ENCODE measurements around the gene SH2D3C. TPM values are rescaled to one million over a fixed set of nuclear protein-coding genes. Genes with fewer than 3 reads are reported as not detected.

Gene SH2D3C
- total and polyA plus RNA-seq, 4 donors: 34.5 to 51.5 (median 42.0) TPM

GRCh38 chr9:127825319-127826051 is 47.0 kb upstream of the SH2D3C start:
- ATAC-seq (ENCODE audit: insufficient read depth, low FRiP score) (no peak), DNase-seq (peak; percentile 21 to 64 (median 42))
- peaks cover 0 to 40% (median 11%) of the 10 kb centered on the region in 5 donors for H3K4me1 ChIP-seq (ENCODE audit: control insufficient read depth in 5 of 5, insufficient read depth in 5 of 5, low read length in 5 of 5)
- no peak overlapping the region for H3K9ac ChIP-seq (ENCODE audit: insufficient read depth in 1 of 2, low read length in 2 of 2)
- no peaks in the 10 kb centered on the region for H3K9me3 ChIP-seq (ENCODE audit: control insufficient read depth in 4 of 4, insufficient read depth in 3 of 4, low read length in 3 of 4)
- no peak overlapping the region for H3K4me3 ChIP-seq
- TF ChIP-seq CTCF (IDR thresholded peaks at IDR 0.05; ENCODE audit: control extremely low read depth, extremely low read depth): no peak
- peak overlapping the region in 1 of 2 donors; percentile 15 for H3K27ac ChIP-seq (ENCODE audit: low read depth in 1 of 2, low read length in 1 of 2)
- 58 to 69% methylated on average over 39 to 42 of the region's 42 CpGs for WGBS, 2 donors
- H3K36me3 ChIP-seq (ENCODE audit: control insufficient read depth in 4 of 4, insufficient read depth in 4 of 4, low read length in 4 of 4): peaks cover 0 to 36% (median 9%) of the 10 kb centered on the region in 4 donors
- H3K27me3 ChIP-seq (ENCODE audit: control insufficient read depth in 3 of 3, insufficient read depth in 3 of 3, low read length in 2 of 3): no peaks in the 10 kb centered on the region

- no peak overlapping the region for H3K4me3 ChIP-seq
- no peaks in the 10 kb centered on the region for H3K27me3 ChIP-seq (ENCODE audit: control insufficient read depth in 3 of 3, insufficient read depth in 3 of 3, low read length in 2 of 3)
- H3K9ac ChIP-seq (ENCODE audit: insufficient read depth in 1 of 2, low read length in 2 of 2): no peak overlapping the region
- no peaks in the 10 kb centered on the region for H3K9me3 ChIP-seq (ENCODE audit: control insufficient read depth in 4 of 4, insufficient read depth in 3 of 4, low read length in 3 of 4)
- no peak for TF ChIP-seq CTCF (IDR thresholded peaks at IDR 0.05; ENCODE audit: control extremely low read depth, extremely low read depth)
- peaks cover 0 to 16% (median 2%) of the 10 kb centered on the region in 5 donors for H3K4me1 ChIP-seq (ENCODE audit: control insufficient read depth in 5 of 5, insufficient read depth in 5 of 5, low read length in 5 of 5)
- H3K36me3 ChIP-seq (ENCODE audit: control insufficient read depth in 4 of 4, insufficient read depth in 4 of 4, low read length in 4 of 4): peaks cover 11 to 56% (median 16%) of the 10 kb centered on the region in 4 donors
- 89 to 92% methylated on average over 4 of the region's 4 CpGs for WGBS, 2 donors
- ATAC-seq (ENCODE audit: insufficient read depth, low FRiP score) (no peak), DNase-seq (no peak)
- no peak overlapping the region for H3K27ac ChIP-seq (ENCODE audit: low read depth in 1 of 2, low read length in 1 of 2)
Measured at GRCh38 chr9:127822108-127822507, 43.6 kb upstream of the SH2D3C start.

- no peak for TF ChIP-seq CTCF (IDR thresholded peaks at IDR 0.05; ENCODE audit: control extremely low read depth, extremely low read depth)
- DNase-seq (no peak), ATAC-seq (ENCODE audit: insufficient read depth, low FRiP score) (no peak)
- Histone ChIP-seq H3K9me3 (ENCODE audit: control insufficient read depth in 4 of 4, insufficient read depth in 3 of 4, low read length in 3 of 4) (no peaks in the 10 kb centered on the region), H3K36me3 (ENCODE audit: control insufficient read depth in 4 of 4, insufficient read depth in 4 of 4, low read length in 4 of 4) (peaks cover 12 to 60% (median 26%) of the 10 kb centered on the region in 4 donors), H3K27me3 (ENCODE audit: control insufficient read depth in 3 of 3, insufficient read depth in 3 of 3, low read length in 2 of 3) (no peaks in the 10 kb centered on the region), H3K27ac (ENCODE audit: low read depth in 1 of 2, low read length in 1 of 2) (no peak overlapping the region), H3K4me1 (ENCODE audit: control insufficient read depth in 5 of 5, insufficient read depth in 5 of 5, low read length in 5 of 5) (no peaks in the 10 kb centered on the region), H3K9ac (ENCODE audit: insufficient read depth in 1 of 2, low read length in 2 of 2) (no peak overlapping the region), H3K4me3 (no peak overlapping the region)
- 91 to 92% methylated on average over 9 of the region's 11 CpGs for WGBS, 2 donors
Measured at GRCh38 chr9:127818574-127818973, 40.1 kb upstream of the SH2D3C start.
